Loucy (cell line): ENCODE results near the gene POC1B.

Experiments
- H2AFZ ChIP-seq: fragments of 200-600 bp; sonication (generic); 2 replicates; pipeline ENCODE4 v1.6.0; 2016; ENCODE audit warnings: antibody characterized with exemption, mild to moderate bottlenecking, low read length, moderate library complexity
- H3F3A ChIP-seq: fragments of 200-600 bp; 2 replicates; pipeline ENCODE4 v1.6.0; 2016; ENCODE audit warnings: antibody characterized with exemption, low read depth, mild to moderate bottlenecking
- H3K27me3 ChIP-seq: fragments of 200-600 bp; sonication (generic); 2 replicates; pipeline ENCODE4 v1.6.1; 2014; ENCODE audit warnings: low read length, mild to moderate bottlenecking; ENCODE audit not compliant: insufficient read depth, poor library complexity, severe bottlenecking
- H3K36me3 ChIP-seq: fragments of 200-600 bp; sonication (generic); 2 replicates; pipeline ENCODE4 v1.6.1; 2016; ENCODE audit warnings: low read length; ENCODE audit not compliant: insufficient read depth
- H3K4me1 ChIP-seq: fragments of 200-600 bp; sonication (generic); 2 replicates; pipeline ENCODE4 v1.5.1; 2014; ENCODE audit warnings: low read length, mild to moderate bottlenecking; ENCODE audit not compliant: insufficient read depth, poor library complexity, severe bottlenecking
- H3K4me2 ChIP-seq: fragments of 200-600 bp; sonication (generic); 2 replicates; pipeline ENCODE4 v1.6.0; 2014; ENCODE audit warnings: antibody characterized with exemption, low read length, low read depth, mild to moderate bottlenecking; ENCODE audit not compliant: poor library complexity, severe bottlenecking
- H3K4me3 ChIP-seq: fragments of 200-600 bp; sonication (generic); 2 replicates; pipeline ENCODE4 v1.5.1; 2014; ENCODE audit warnings: low read length, mild to moderate bottlenecking, mixed read lengths; ENCODE audit not compliant: poor library complexity, severe bottlenecking
- H3K79me2 ChIP-seq: fragments of 200-600 bp; sonication (generic); 2 replicates; pipeline ENCODE4 v1.6.1; 2014; ENCODE audit warnings: low read length; ENCODE audit not compliant: insufficient read depth
- H3K9ac ChIP-seq: fragments of 200-600 bp; sonication (generic); 2 replicates; pipeline ENCODE4 v1.6.0; 2014; ENCODE audit warnings: mild to moderate bottlenecking, low read depth, low read length, moderate library complexity; ENCODE audit not compliant: poor library complexity, severe bottlenecking
- H3K9me2 ChIP-seq: fragments of 200-600 bp; sonication (generic); replicated peaks from 2 replicates; pipeline ENCODE4 v1.6.1; 2016; ENCODE audit warnings: low read depth, low read length, mixed read lengths
- H3K9me3 ChIP-seq: fragments of 200-600 bp; sonication (generic); 2 replicates; pipeline ENCODE4 v1.6.1; 2014; ENCODE audit warnings: mild to moderate bottlenecking, antibody characterized with exemption, low read length, low read depth; ENCODE audit not compliant: insufficient read depth
- H4K20me1 ChIP-seq: fragments of 200-600 bp; sonication (generic); 2 replicates; pipeline ENCODE4 v1.6.0; 2014; ENCODE audit warnings: antibody characterized with exemption, low read length, mild to moderate bottlenecking; ENCODE audit not compliant: insufficient read depth, poor library complexity, severe bottlenecking
- EZH2phosphoT487 ChIP-seq: fragments of 200-600 bp; IDR thresholded peaks from 2 replicates; pipeline ENCODE4 v1.6.1; 2018; ENCODE audit warnings: antibody characterized with exemption, mild to moderate bottlenecking, moderate library complexity, borderline replicate concordance
- TF ChIP-seq, protein P1 (sequence below): fragments of 200-600 bp; sonication (generic); conservative IDR thresholded peaks from 2 replicates; pipeline ENCODE4 v1.5.1; 2014; ENCODE audit warnings: mild to moderate bottlenecking, antibody characterized with exemption, low read length

POC1B gene

DNA sequence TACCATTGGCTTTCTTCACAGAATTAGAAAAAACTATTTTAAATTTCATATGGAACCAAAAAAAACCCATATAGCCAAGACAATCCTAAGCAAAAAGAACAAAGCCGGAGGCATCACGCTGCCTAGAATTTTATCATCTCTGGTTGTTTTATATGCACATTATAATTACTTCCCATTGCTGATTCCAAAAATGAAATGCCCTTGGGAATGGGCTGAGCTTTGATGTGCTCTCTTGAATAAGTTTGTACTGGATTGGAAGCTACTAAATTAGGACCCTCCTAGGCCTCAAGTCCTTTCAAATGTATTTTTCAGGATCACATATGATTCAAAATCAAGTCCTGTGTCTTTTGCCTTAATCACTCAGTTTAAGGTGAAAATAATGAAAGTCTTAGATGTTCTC, 114.6 kb downstream of the POC1B start:
- Histone ChIP-seq H2AFZ (no peak overlapping the region), H3K36me3 (no peaks in the 10 kb centered on the region)
- TF ChIP-seq EZH2phosphoT487: no peak
- TF ChIP-seq, protein P1, sequence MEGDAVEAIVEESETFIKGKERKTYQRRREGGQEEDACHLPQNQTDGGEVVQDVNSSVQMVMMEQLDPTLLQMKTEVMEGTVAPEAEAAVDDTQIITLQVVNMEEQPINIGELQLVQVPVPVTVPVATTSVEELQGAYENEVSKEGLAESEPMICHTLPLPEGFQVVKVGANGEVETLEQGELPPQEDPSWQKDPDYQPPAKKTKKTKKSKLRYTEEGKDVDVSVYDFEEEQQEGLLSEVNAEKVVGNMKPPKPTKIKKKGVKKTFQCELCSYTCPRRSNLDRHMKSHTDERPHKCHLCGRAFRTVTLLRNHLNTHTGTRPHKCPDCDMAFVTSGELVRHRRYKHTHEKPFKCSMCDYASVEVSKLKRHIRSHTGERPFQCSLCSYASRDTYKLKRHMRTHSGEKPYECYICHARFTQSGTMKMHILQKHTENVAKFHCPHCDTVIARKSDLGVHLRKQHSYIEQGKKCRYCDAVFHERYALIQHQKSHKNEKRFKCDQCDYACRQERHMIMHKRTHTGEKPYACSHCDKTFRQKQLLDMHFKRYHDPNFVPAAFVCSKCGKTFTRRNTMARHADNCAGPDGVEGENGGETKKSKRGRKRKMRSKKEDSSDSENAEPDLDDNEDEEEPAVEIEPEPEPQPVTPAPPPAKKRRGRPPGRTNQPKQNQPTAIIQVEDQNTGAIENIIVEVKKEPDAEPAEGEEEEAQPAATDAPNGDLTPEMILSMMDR: no peak

DNA sequence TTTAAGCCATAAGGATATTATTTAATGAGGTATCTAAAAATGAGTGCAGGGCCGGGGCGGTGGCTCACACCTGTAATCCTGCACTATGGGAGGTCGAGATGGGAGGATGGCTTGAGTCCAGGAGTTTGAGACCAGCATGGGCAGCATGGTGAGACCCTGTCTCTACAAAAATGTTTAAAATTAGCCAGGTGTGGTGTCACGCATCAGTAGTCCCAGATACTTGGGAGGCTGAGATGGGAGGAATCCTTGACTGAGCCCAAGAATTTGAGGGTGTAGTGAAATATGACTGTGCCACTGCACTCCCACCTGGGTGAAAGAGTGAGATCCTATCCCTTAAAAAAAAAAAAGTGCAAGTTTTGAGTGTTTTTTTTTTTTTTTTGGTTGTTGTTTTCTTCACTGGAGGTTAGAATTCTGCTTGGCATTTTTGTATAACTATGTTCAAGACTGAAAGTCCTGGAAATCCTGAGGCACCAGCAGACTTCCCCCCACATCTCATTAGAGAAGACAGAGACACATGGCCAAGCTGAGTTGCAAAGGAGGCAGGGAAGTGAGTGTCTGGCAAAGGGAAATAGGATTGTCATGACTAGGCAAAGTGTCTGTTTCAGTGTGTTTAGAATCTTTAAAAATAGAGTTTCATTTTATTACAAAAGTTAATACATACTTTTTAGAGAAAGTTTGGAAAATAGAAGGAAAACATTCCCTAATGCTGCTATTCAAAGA, 120.1 kb downstream of the POC1B start:
- H4K20me1 ChIP-seq: no peaks in the 10 kb centered on the region
- TF ChIP-seq, protein P1: no peak
- TF ChIP-seq EZH2phosphoT487: no peak
- no peak overlapping the region for H3K4me3 ChIP-seq
- no peaks in the 10 kb centered on the region for H3K4me1 ChIP-seq
- H2AFZ ChIP-seq: no peak overlapping the region
- no peak overlapping the region for H3K9ac ChIP-seq
- H3K9me2 ChIP-seq: no peaks in the 10 kb centered on the region
- no peaks in the 10 kb centered on the region for H3F3A ChIP-seq
- H3K79me2 ChIP-seq: no peaks in the 10 kb centered on the region
- H3K9me3 ChIP-seq: no peaks in the 10 kb centered on the region
- no peaks in the 10 kb centered on the region for H3K27me3 ChIP-seq
- H3K4me2 ChIP-seq: no peak overlapping the region
- no peaks in the 10 kb centered on the region for H3K36me3 ChIP-seq

More for the DNA sequence above, 114.6 kb downstream of the POC1B start:
- Histone ChIP-seq H3K4me3 (no peak overlapping the region), H3K79me2 (no peaks in the 10 kb centered on the region), H3F3A (no peaks in the 10 kb centered on the region), H4K20me1 (no peaks in the 10 kb centered on the region), H3K9ac (no peak overlapping the region), H3K27me3 (no peaks in the 10 kb centered on the region), H3K4me1 (no peaks in the 10 kb centered on the region), H3K9me2 (no peaks in the 10 kb centered on the region), H3K9me3 (no peaks in the 10 kb centered on the region), H3K4me2 (no peak overlapping the region)

DNA sequence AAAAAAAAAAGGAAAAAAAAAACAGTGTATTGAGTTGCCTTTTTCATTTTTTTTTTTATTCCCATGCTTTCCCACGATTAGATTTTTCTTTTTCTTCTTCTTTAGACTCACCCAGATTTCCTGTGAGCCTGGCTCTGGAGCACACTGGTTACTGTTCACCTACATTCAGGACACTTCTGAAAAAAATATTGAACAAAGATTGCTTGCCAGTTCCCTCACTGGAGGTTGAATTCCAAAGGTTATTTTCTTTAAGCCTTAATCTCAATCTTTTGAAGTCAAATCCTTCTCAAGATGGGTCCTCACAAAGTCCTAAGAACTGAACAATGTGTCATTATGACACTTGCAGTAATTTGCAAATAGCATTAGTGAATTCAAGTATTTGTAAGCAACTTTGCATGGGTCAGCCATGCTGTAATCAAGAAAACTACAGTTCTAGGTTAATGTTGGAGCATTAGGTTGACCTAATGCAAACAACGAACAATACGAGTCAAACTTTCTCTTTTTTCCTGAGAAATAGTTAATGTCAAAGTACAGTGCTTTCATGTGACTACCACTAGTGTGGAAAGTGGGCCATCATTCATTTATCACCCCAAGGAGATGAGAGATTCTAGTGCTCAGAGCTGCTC, 124.3 kb downstream of the POC1B start:
- H3K9ac ChIP-seq: no peak overlapping the region
- H3F3A ChIP-seq: no peaks in the 10 kb centered on the region
- no peak overlapping the region for H2AFZ ChIP-seq
- no peak overlapping the region for H3K4me3 ChIP-seq
- TF ChIP-seq, protein P1: no peak
- TF ChIP-seq EZH2phosphoT487: no peak
- no peak overlapping the region for H3K4me2 ChIP-seq
- peaks cover 5% of the 10 kb centered on the region for H3K4me1 ChIP-seq
- H3K9me2 ChIP-seq: no peaks in the 10 kb centered on the region
- no peaks in the 10 kb centered on the region for H3K36me3 ChIP-seq
- H3K9me3 ChIP-seq: no peaks in the 10 kb centered on the region
- no peaks in the 10 kb centered on the region for H3K79me2 ChIP-seq
- H4K20me1 ChIP-seq: no peaks in the 10 kb centered on the region
- no peaks in the 10 kb centered on the region for H3K27me3 ChIP-seq
